ENCODE results near the gene KLHL3.

- no peak for TF ChIP-seq POLR2AphosphoS5 (IDR thresholded peaks at IDR 0.05; ENCODE audit: borderline replicate concordance, low read depth, low read length)
- no peak for TF ChIP-seq EZH2 (IDR thresholded peaks at IDR 0.05)
These were observed 98.8 kb downstream of the KLHL3 start for GRCh38 chr5:137636830-137637714.
